HCT116 (cell line): ENCODE measurements around the gene BCAN. TPM values are rescaled to one million over a fixed set of nuclear protein-coding genes. Genes with fewer than 3 reads are reported as not detected.

Experiments used
- ATAC-seq: fragments of 200-7000 bp; cut with Tn5 transposase; 2 replicates; pipeline ENCODE4 v1.9.1; 2020; ENCODE audit warnings: mild to moderate bottlenecking, moderate library complexity
- BruUV-seq: library from RNA; stranded (reverse); fragments of 400-500 nt; replicated peaks from 2 replicates; lab custom pipeline; 2021; lab: Mats Ljungman, UMichigan
- CTCF ChIA-PET: fragments of 300-600 bp; sonication (Branson Sonifier 250); formaldehyde crosslinking; loops from one replicate; lab custom pipeline; 2021; ENCODE audit warnings: antibody characterized with exemption; lab: Charles Lee
- POLR2A ChIA-PET: fragments of 300-600, 350-600 bp; sonication (Branson Sonifier 250); formaldehyde crosslinking; loops from one replicate; lab custom pipeline; 2021; ENCODE audit warnings: antibody characterized with exemption; lab: Charles Lee
- RAD21 ChIA-PET, 2 experiments: fragments of 300-600 bp; sonication (Branson Sonifier 250); formaldehyde crosslinking; loops; one replicate each; lab custom pipeline; 2023; ENCODE audit warnings: low total read pairs in 2 of 2; ENCODE audit not compliant: uncharacterized antibody in 2 of 2, unreplicated experiment in 2 of 2, low non-redundant PET in 1 of 2; lab: Charles Lee
- DNase-seq: peaks from one replicate; pipeline ENCODE4 v3.0.0-alpha.2; 2010; ENCODE audit warnings: low read depth, low spot score
- H2AFZ ChIP-seq: fragments of 200-600 bp; shearing (Covaris generic), sonication (generic); 2 replicates; pipeline ENCODE4 v1.6.1; 2017; ENCODE audit warnings: low read depth, mixed run types, mixed read lengths, antibody characterized with exemption, low read length; ENCODE audit not compliant: poor library complexity, severe bottlenecking
- H3K27ac ChIP-seq: 2 replicates; pipeline ENCODE4 v1.5.1; 2012; ENCODE audit warnings: low read depth, low read length
- H3K27me3 ChIP-seq: fragments of 200-600 bp; sonication (generic); 2 replicates; pipeline ENCODE4 v1.6.1; 2016; ENCODE audit warnings: mixed run types, low read length, mixed read lengths; ENCODE audit not compliant: insufficient read depth
- H3K36me3 ChIP-seq, 2 experiments: fragments of 200-500 bp in 1 of 2; fragments of 200-600 bp in 1 of 2; sonication (Bioruptor generic) in 1 of 2; sonication (generic) in 1 of 2; 2 replicates each; pipeline versions ENCODE4 v1.5.1 to v1.6.1; 2014 to 2016; ENCODE audit warnings: low read length in 2 of 2, inconsistent platforms in 1 of 2, mixed read lengths in 1 of 2, mixed run types in 1 of 2; ENCODE audit not compliant: insufficient read depth in 2 of 2, control insufficient read depth in 1 of 2
- H3K4me1 ChIP-seq, 2 experiments: fragments of 200-600 bp in 1 of 2; sonication (generic) in 1 of 2; 2 replicates each; pipeline versions ENCODE4 v1.5.1 to v1.6.1; 2012 to 2017; ENCODE audit warnings: low read length in 2 of 2, inconsistent platforms in 1 of 2, mild to moderate bottlenecking in 1 of 2, mixed read lengths in 1 of 2, mixed run types in 1 of 2, moderate library complexity in 1 of 2; ENCODE audit not compliant: insufficient read depth in 2 of 2, control insufficient read depth in 1 of 2
- H3K4me2 ChIP-seq: fragments of 200-600 bp; sonication (generic); 2 replicates; pipeline ENCODE4 v1.6.1; 2017; ENCODE audit warnings: mixed run types, low read length, mixed read lengths
- H3K4me3 ChIP-seq, 2 experiments: fragments of 200-600 bp in 1 of 2; sonication (generic) in 1 of 2; replicated peaks in 1 of 2; 2 replicates each; pipeline ENCODE4 v1.5.1; 2011 to 2016; ENCODE audit warnings: low read length in 2 of 2, control low read depth in 1 of 2, low read depth in 1 of 2, mild to moderate bottlenecking in 1 of 2, mixed read lengths in 1 of 2, mixed run types in 1 of 2
- H3K79me2 ChIP-seq: fragments of 200-600 bp; sonication (generic); 2 replicates; pipeline ENCODE4 v1.6.1; 2017; ENCODE audit warnings: mild to moderate bottlenecking, mixed run types, low read length, moderate library complexity, mixed read lengths; ENCODE audit not compliant: insufficient read depth
- H3K9ac ChIP-seq: fragments of 200-600 bp; sonication (generic); 2 replicates; pipeline ENCODE4 v1.6.1; 2016; ENCODE audit warnings: low read length, mixed read lengths
- H3K9me2 ChIP-seq: fragments of 200-600 bp; sonication (generic), shearing (Covaris generic); 2 replicates; pipeline ENCODE4 v1.6.1; 2017; ENCODE audit warnings: mixed run types, mild to moderate bottlenecking, moderate library complexity; ENCODE audit not compliant: insufficient read depth
- H3K9me3 ChIP-seq, 2 experiments: fragments of 200-500 bp in 1 of 2; fragments of 200-600 bp in 1 of 2; sonication (Bioruptor generic) in 1 of 2; sonication (generic) in 1 of 2; 2 replicates each; pipeline ENCODE4 v1.6.1; 2014 to 2017; ENCODE audit warnings: low read length in 2 of 2, mixed read lengths in 2 of 2, inconsistent platforms in 1 of 2, low read depth in 1 of 2, mild to moderate bottlenecking in 1 of 2, mixed run types in 1 of 2, moderate library complexity in 1 of 2; ENCODE audit not compliant: control insufficient read depth in 1 of 2, insufficient read depth in 1 of 2
- H4K20me1 ChIP-seq: fragments of 200-600 bp; sonication (generic), shearing (Covaris generic); 2 replicates; pipeline ENCODE4 v1.6.1; 2017; ENCODE audit warnings: mixed run types, mild to moderate bottlenecking, moderate library complexity; ENCODE audit not compliant: insufficient read depth
- ATF3 ChIP-seq: IDR thresholded peaks from 2 replicates; pipeline ENCODE4 v1.6.1; 2012
- CBX3 ChIP-seq: IDR thresholded peaks from 2 replicates; pipeline ENCODE4 v1.6.1; 2012; ENCODE audit warnings: low read depth
- ELF1 ChIP-seq: IDR thresholded peaks from 2 replicates; pipeline ENCODE4 v1.6.1; 2012; ENCODE audit warnings: low read depth, borderline replicate concordance
- EZH2 ChIP-seq: fragments of 200-600 bp; sonication (generic); IDR thresholded peaks from 2 replicates; pipeline ENCODE4 v1.6.1; 2017; ENCODE audit warnings: antibody characterized with exemption, mixed run types
- EZH2phosphoT487 ChIP-seq: fragments of 200-600 bp; IDR thresholded peaks from 2 replicates; pipeline ENCODE4 v1.6.1; 2018; ENCODE audit warnings: antibody characterized with exemption, borderline replicate concordance
- POLR2A ChIP-seq: IDR thresholded peaks from 2 replicates; pipeline ENCODE4 v1.7.0; 2011; ENCODE audit warnings: borderline replicate concordance; ENCODE audit not compliant: insufficient read depth, insufficient read length; ENCODE audit errors: extremely low read depth
- POLR2AphosphoS5 ChIP-seq: IDR thresholded peaks from 2 replicates; pipeline ENCODE4 v1.6.1; 2011; ENCODE audit warnings: mild to moderate bottlenecking, low read depth, low read length, moderate library complexity
- RAD21 ChIP-seq: IDR thresholded peaks from 2 replicates; pipeline ENCODE4 v1.6.1; 2012; ENCODE audit warnings: low read depth, mild to moderate bottlenecking
- SIN3A ChIP-seq: IDR thresholded peaks from 2 replicates; pipeline ENCODE4 v1.6.1; 2012; ENCODE audit warnings: low read depth
- SP1 ChIP-seq: IDR thresholded peaks from 2 replicates; pipeline ENCODE4 v1.6.1; 2012; ENCODE audit warnings: low read depth
- SRF ChIP-seq: IDR thresholded peaks from 2 replicates; pipeline ENCODE4 v1.6.1; 2012; ENCODE audit warnings: low read depth
- TCF7L2 ChIP-seq: IDR thresholded peaks from 2 replicates; pipeline ENCODE4 v1.7.0; 2011; ENCODE audit warnings: borderline replicate concordance, inconsistent platforms; ENCODE audit not compliant: insufficient read depth, insufficient read length; ENCODE audit errors: extremely low read depth
- YY1 ChIP-seq: IDR thresholded peaks from 2 replicates; pipeline ENCODE4 v1.6.1; 2011; ENCODE audit warnings: low read length, low read depth, moderate library complexity, mild to moderate bottlenecking; ENCODE audit not compliant: insufficient replicate concordance; ENCODE audit errors: extremely low read depth
- ZFX ChIP-seq: fragments of 450-650 bp; IDR thresholded peaks from 2 replicates; pipeline ENCODE4 v1.6.1; 2017
- intact Hi-C: fragments of 100-400 bp; cut with micrococcal nuclease; formaldehyde crosslinking; loops from 2 replicates; pipeline ENCODE4 v1.10.0; 2022
- total RNA-seq: library from RNA; stranded (reverse); gene quantifications from one replicate; pipeline ENCODE4 v1.2.1, GENCODE V29; 2021; ENCODE audit not compliant: unreplicated experiment

Gene BCAN
- total RNA-seq, 1 experiment from 2014 or later, result not detected

- no TSS peak for BruUV-seq
- Histone ChIP-seq H3K27me3 (no peaks in the 10 kb centered on the region), H2AFZ (no peak overlapping the region), H3K9me3 (no peaks in the 10 kb centered on the region), H3K4me3 (no peak overlapping the region), H3K79me2 (peaks cover 35% of the 10 kb centered on the region), H3K9me2 (no peaks in the 10 kb centered on the region), H3K4me2 (peak overlapping the region; percentile 94), H3K27ac (peak overlapping the region; percentile 99), H3K36me3 (peaks cover 0 to 7% of the 10 kb centered on the region in 2 experiments; a peak in 1 of 4 replicates), H3K9ac (peak overlapping the region; percentile 87), H4K20me1 (no peaks in the 10 kb centered on the region), H3K4me1 (peaks cover 49 to 81% of the 10 kb centered on the region in 2 experiments)
- TF ChIP-seq EZH2phosphoT487, result no peak
- no peak for TF ChIP-seq RAD21
- TF ChIP-seq ELF1, result no peak
- no peak for TF ChIP-seq SP1
- TF ChIP-seq EZH2, result no peak
- TF ChIP-seq POLR2AphosphoS5, result no peak
- no peak for TF ChIP-seq YY1
- no peak for TF ChIP-seq ATF3
- no peak for TF ChIP-seq TCF7L2
- TF ChIP-seq SIN3A, result no peak
- no peak for TF ChIP-seq SRF
- TF ChIP-seq POLR2A, result no peak
- TF ChIP-seq CBX3, result no peak
- no peak for TF ChIP-seq ZFX
- POLR2A ChIA-PET, result interaction anchor here (1.4 kb wide), 1 partner anchor 14 kb away, joined by 3 read pairs; no protein-coding TSS in a partner anchor
- DNase-seq, result no peak
- ATAC-seq, result no peak
- intact Hi-C loops, result no loop called here
- CTCF ChIA-PET, result interaction anchor here (3.7 to 4.2 kb wide), 2 partner anchors 26 to 63 kb away, joined by 18 to 28 read pairs; no protein-coding TSS in a partner anchor
- RAD21 ChIA-PET, result no interaction called here
These were observed 20.8 kb downstream of the BCAN start for GRCh38 chr1:156662800-156663055.
